ENCODE results near the gene TMEM42.
"Not testable (repeated sequence)": the region's sequence is repeated elsewhere in the genome, so short reads cannot be mapped to it uniquely, and the experiment has no call there.

GRCh38 chr3:44816334-44816733 lies 45.4 kb upstream of the TMEM42 start:
- TF ChIP-seq, protein P1, sequence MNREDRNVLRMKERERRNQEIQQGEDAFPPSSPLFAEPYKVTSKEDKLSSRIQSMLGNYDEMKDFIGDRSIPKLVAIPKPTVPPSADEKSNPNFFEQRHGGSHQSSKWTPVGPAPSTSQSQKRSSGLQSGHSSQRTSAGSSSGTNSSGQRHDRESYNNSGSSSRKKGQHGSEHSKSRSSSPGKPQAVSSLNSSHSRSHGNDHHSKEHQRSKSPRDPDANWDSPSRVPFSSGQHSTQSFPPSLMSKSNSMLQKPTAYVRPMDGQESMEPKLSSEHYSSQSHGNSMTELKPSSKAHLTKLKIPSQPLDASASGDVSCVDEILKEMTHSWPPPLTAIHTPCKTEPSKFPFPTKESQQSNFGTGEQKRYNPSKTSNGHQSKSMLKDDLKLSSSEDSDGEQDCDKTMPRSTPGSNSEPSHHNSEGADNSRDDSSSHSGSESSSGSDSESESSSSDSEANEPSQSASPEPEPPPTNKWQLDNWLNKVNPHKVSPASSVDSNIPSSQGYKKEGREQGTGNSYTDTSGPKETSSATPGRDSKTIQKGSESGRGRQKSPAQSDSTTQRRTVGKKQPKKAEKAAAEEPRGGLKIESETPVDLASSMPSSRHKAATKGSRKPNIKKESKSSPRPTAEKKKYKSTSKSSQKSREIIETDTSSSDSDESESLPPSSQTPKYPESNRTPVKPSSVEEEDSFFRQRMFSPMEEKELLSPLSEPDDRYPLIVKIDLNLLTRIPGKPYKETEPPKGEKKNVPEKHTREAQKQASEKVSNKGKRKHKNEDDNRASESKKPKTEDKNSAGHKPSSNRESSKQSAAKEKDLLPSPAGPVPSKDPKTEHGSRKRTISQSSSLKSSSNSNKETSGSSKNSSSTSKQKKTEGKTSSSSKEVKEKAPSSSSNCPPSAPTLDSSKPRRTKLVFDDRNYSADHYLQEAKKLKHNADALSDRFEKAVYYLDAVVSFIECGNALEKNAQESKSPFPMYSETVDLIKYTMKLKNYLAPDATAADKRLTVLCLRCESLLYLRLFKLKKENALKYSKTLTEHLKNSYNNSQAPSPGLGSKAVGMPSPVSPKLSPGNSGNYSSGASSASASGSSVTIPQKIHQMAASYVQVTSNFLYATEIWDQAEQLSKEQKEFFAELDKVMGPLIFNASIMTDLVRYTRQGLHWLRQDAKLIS (CRISPR knock-in tag; IDR thresholded peaks at IDR 0.05), result not testable (repeated sequence)
- not testable (repeated sequence) for TF ChIP-seq ZFP91 (CRISPR knock-in tag; IDR thresholded peaks at IDR 0.05); TEAD1 (CRISPR knock-in tag; IDR thresholded peaks at IDR 0.05); POLR2G (IDR thresholded peaks at IDR 0.05; ENCODE audit: low read depth, low read length); BRD4 (IDR thresholded peaks at IDR 0.05); NR3C1 (CRISPR knock-in tag; IDR thresholded peaks at IDR 0.05); ZSCAN32 (CRISPR knock-in tag; IDR thresholded peaks at IDR 0.05); BHLHE40 (IDR thresholded peaks at IDR 0.05; ENCODE audit: low read length); NCOA4 (IDR thresholded peaks at IDR 0.05; ENCODE audit: partially characterized antibody)
- TF ChIP-seq, protein P2, sequence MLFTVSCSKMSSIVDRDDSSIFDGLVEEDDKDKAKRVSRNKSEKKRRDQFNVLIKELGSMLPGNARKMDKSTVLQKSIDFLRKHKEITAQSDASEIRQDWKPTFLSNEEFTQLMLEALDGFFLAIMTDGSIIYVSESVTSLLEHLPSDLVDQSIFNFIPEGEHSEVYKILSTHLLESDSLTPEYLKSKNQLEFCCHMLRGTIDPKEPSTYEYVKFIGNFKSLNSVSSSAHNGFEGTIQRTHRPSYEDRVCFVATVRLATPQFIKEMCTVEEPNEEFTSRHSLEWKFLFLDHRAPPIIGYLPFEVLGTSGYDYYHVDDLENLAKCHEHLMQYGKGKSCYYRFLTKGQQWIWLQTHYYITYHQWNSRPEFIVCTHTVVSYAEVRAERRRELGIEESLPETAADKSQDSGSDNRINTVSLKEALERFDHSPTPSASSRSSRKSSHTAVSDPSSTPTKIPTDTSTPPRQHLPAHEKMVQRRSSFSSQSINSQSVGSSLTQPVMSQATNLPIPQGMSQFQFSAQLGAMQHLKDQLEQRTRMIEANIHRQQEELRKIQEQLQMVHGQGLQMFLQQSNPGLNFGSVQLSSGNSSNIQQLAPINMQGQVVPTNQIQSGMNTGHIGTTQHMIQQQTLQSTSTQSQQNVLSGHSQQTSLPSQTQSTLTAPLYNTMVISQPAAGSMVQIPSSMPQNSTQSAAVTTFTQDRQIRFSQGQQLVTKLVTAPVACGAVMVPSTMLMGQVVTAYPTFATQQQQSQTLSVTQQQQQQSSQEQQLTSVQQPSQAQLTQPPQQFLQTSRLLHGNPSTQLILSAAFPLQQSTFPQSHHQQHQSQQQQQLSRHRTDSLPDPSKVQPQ (CRISPR knock-in tag; IDR thresholded peaks at IDR 0.05; ENCODE audit: borderline replicate concordance), result not testable (repeated sequence)
